Activated gamma-delta T cell treated with anti-CD3 and anti-CD28 coated beads, Interleukin-2, amount 50 U/mL, for 16 hours (primary cell): ENCODE results near the gene GJA4.
"Not testable (repeated sequence)": the region's sequence is repeated elsewhere in the genome, so short reads cannot be mapped to it uniquely, and the experiment has no call there.

Source experiments
- DNase-seq: peaks from one replicate; pipeline ENCODE4 v3.0.0-alpha.2; 2020; ENCODE audit warnings: low read depth

Gene GJA4

DNA sequence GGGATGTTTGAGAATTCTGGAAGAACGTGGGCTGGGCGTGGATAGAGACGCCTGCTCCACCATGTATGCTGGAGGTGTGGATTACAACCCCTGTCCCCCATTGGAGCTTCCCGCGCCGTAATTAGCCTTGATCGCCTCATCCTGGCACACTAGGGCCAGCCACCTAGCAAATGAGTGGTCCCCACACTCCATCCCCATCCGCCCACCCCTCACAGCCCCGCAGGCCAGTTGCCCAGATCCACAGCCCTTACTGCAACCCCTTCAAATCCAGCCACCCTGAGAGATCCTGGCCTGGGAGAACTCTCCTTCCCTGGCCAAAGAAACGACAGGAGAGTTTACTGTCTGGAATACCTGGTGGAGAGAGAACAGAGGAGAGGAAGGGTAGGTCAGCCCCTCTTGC, 375 bp upstream of the GJA4 start:
- DNase-seq, result no peak

DNA sequence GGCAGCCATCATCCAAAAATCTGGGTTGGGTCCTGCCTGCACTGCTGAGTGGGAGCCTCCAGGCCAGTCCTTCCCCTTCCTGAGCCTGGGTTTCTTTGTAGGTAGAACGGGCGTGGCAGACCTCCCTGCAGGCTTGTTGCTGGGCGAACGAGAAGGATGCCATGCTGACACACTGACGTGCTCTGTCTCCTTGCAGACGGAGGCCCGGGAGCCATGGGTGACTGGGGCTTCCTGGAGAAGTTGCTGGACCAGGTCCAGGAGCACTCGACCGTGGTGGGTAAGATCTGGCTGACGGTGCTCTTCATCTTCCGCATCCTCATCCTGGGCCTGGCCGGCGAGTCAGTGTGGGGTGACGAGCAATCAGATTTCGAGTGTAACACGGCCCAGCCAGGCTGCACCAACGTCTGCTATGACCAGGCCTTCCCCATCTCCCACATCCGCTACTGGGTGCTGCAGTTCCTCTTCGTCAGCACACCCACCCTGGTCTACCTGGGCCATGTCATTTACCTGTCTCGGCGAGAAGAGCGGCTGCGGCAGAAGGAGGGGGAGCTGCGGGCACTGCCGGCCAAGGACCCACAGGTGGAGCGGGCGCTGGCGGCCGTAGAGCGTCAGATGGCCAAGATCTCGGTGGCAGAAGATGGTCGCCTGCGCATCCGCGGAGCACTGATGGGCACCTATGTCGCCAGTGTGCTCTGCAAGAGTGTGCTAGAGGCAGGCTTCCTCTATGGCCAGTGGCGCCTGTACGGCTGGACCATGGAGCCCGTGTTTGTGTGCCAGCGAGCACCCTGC, 1.4 kb downstream of the GJA4 start:
- no peak for DNase-seq

DNA sequence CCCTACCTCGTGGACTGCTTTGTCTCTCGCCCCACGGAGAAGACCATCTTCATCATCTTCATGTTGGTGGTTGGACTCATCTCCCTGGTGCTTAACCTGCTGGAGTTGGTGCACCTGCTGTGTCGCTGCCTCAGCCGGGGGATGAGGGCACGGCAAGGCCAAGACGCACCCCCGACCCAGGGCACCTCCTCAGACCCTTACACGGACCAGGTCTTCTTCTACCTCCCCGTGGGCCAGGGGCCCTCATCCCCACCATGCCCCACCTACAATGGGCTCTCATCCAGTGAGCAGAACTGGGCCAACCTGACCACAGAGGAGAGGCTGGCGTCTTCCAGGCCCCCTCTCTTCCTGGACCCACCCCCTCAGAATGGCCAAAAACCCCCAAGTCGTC, 2.0 kb downstream of the GJA4 start:
- DNase-seq, result no peak

DNA sequence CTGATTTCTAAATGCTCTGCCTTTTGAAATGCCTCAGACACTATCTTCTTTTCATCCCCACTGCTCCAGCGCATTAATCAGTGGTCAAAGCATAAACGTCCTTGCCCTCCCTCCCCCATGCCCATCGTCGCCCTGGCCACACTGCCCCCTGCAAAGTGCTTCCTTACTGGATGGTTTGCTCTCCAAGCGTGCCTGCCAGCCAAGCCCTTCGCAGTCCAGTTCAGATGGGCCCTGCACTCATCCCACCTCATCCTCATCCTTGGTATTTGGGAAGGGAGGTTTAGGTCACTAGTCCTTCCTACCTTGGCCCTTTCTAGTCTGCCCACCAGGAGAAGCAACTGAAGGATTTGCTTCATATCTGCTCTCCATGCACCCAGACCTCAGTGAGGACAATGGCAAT, 3.1 kb downstream of the GJA4 start:
- DNase-seq, result no peak

DNA sequence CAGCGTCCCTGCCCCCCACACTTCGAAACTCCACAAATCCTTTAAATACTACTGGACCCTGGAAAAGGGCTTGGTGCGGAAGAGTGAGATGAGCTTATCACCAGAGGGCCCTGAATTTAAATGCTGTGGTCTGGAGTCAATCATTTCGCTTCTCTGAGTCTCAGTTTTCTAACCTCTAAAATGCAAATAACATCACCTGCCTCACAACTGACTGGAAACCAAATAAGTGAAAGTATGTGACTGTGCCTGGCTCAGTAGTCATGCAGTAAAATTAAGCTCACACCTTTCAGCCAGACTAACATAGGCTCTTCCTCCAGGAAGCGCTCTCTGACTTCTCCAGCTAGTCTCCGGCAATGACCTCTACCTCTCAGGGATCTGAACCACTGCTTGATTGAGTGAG, 4.2 kb downstream of the GJA4 start:
- no peak for DNase-seq

DNA sequence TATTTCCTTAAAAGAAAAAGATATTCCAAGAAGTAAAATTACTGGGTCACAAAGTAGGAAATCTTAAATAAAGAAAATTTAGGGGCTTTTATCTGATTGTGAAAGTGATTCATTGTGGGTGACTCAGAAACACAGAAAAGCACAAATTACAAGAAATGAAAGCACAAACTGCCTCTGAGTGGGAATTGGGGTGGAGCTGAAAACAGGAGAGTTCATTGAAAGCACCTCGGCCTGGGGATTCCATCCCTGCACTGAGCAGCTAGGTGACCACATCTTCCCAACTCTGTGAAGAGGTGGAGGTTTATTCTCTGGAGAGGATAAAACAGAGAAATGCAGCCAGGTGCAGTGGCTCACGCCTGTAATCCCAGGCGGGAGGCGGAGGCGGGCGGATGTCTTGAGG, 7.4 kb downstream of the GJA4 start:
- DNase-seq, result no peak

DNA sequence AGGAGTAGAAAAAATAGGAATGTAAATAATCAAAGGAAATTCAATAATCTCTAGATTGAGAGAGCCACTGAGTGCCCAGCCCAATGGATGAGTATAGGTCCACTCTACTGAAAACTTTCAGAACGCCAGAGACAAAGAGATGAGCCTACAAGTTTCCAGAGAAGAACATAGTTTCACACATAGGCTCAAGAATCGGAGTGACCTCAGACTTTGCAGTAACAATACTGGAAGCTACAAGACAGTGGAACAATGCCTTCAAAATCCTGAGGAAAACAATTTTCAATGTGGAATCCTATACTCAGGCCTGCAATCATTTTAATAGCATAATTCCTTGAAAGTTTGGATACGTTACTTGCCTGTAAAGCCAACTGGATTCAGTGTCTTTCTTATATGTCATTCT, 11.0 kb downstream of the GJA4 start:
- no peak for DNase-seq

DNA sequence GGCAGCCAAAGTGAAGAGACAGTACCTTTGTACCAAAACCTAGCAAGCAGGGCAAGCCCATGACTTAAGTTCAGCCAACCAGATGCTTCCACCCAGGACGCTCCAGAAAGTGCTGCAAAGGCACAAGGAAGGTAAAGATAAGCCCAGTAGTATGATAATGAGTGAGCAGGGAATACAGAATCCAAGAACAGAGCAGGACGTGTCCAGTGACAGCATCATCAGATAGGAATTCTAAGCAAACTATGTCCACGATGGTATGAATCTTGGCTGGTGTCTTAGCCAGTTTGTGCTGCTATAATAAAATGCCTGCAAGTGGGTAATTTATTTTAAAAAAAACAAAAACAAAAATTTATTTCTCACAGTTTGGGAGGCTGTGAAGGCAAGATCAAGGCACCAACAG, 13.6 kb downstream of the GJA4 start:
- DNase-seq, result no peak

DNA sequence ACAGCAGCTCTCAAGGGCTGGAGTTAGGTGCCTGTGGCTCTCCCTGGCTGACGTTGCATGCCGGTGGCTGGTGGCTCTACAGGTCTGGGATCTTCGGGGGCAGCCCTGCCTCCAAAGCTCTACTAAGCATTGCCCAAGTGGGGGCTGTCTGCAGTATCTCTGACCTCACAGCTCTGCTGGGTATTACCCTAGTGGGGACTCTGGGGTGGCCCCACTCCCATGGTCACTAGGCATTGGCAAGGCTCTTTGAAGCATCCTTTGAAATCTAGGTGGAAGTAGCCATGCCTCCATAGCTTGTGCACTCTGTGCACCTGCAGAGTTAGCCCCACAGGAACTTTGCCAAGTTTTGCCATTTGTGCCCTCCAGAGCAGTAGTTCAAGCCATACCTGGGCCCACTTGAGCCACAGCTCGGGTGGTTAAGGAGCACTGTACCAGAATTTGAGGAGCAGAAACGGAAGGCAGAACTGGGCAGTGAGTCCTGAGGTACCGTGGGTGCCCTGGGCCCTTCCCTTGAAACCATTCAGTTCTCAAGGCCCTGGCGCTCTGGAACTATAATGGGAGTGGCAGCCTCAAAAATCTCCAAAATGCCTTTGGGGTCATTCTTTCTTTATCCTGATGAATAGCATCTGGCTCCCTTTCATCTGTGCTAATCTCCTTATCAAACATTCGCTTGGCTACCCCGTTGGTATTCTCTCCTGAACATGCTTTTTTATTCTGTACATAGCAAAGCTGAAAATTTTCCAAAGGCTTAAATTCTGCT, 15.4 kb downstream of the GJA4 start:
- no peak for DNase-seq

DNA sequence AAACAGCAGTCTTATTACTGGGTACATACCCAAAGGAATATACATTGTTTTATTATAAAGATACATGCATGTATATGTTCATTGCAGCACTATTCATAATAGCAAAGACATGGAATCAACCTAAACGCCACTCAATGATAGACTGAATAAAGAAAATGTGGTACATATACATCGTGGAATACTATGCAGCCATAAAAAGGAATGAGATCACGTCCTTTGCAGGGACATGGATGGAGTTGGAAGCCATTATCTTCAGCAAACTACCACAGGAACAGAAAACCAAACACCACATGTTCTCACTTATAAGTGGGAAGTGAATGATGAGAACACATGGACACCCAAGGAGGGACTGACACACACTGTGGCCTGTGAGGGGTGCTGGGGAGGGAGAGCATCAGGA, 18.0 kb downstream of the GJA4 start:
- not testable (repeated sequence) for DNase-seq

DNA sequence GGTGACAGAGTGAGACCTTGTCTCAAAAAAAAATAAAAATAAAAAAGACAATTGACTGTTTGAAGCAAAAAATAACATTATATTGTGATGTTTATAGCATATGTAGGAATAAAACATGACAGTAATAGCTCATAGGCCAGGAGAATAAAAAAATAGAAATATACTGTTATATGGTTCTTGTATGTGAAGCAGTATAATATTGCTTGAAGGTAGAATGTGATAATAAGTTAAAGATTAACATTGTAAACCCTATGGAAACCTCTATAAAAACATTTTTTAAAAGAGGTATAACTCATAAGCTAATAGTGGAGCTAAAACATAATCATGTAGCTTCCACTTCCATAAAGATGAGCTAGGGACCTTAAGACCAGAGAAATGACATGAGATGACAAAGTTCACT, 23.5 kb downstream of the GJA4 start:
- DNase-seq, result no peak

DNA sequence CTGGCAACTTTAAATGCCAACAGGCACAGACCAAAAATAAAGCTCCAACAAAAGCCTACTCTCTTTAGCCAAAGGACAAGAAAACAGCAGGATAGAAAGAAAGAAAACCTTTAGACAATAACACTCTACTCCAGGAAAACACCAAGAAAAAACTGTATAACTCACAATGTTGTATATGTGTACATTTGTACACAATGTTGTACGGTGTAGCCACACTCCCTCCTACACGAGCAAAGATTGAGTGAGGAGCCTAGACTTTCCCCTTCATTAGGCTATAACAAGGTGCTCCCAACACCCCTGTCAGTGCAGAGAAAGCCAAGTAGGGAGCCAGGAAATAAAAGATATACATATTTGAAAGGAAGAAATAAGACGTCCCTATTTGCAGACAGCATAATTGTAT, 24.0 kb downstream of the GJA4 start:
- DNase-seq, result no peak

DNA sequence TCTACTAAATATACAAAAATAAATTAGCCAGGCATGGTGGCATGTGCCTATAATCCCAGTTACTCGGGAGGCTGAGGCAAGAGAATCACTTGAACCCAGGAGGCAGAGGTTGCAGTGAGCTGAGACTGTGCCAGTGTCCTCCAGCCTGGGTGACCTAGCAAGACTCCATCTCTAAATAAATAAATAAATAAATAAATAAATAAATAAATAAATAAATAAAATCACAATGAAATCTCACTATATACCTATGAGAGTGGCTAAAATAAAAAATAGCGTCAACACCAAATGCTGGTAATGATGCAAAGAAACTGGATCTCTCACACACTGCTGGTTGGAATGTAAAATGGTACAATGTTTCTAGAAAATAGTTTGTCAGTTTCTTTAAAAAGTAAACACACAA, 26.1 kb downstream of the GJA4 start:
- not testable (repeated sequence) for DNase-seq

DNA sequence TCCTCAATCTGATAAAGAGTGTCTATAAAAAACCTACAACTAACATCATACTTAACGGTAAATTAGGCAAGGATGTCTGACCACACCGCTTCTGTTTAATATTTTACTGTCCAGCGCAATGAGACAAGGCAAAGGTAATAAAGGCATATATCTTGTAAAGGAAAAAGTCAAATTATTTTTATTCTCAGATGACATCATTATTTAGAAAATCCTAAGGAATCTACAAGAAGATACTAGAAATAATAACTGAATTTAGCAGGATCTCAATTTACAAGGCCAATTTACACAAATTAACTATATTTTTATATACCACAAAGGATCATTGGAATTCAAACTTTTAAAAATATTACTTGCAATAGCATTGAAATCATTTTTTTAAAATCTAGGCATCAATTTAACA, 29.4 kb downstream of the GJA4 start:
- no peak for DNase-seq

DNA sequence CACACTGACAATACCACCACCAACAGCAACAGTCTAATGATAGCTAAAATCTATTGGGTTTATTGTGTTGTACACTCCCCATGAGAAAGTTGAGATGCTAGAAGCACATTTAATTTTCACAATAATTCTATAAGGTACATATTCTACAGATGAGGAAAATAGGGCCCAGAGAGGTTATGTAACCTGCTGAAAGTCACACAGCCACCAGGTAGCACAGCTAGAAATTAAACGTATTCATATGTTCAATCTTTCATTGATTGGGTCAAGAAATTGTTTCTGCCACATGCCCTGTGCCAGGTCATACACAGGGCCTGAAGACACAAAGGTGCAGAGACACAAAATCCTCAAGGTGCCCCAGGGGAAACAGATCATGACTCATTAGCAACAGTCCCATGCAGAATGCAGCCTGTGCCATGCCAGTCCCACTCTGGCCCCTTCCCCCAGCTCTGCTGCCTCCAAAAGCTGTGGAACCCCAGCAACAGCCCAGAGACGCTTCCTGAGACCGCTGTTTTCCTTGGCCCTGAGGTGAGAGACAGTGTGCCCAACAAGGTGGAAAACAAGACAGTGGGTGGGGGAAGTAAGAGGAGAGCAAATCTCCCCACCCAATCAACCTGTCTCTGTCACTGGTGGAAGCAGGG, 32.1 kb downstream of the GJA4 start:
- no peak for DNase-seq

DNA sequence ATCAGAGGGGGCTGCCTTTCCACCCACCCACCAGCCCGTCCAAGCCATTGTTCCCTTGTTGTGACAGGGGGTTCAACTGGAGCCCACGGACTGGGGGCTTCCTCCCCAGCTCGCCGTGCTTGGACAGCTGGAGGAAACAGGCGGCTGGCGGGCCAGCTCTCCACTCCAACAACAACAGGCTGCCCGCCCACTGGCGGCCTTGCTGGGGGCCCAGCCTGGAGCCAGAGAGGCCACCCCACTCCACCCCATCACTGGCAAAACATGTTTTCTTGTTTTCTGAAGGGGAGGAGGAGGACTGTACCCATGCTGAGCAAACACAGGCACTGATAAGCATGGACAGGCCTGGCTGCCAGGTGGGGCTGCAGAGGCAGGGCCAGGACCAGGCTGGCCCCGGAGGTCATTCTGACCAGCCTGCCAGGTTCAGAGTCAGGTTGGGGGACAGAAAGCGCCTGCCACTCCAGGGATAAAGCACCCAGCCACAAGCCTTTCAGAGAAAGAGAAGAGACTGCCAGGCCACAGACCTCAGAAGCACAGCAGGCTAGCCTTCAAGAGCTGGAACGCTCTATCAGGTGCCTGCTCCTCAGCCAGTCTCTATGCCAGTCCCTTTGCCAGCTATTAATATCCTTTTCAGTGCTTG, 32.8 kb downstream of the GJA4 start:
- DNase-seq, result no peak

DNA sequence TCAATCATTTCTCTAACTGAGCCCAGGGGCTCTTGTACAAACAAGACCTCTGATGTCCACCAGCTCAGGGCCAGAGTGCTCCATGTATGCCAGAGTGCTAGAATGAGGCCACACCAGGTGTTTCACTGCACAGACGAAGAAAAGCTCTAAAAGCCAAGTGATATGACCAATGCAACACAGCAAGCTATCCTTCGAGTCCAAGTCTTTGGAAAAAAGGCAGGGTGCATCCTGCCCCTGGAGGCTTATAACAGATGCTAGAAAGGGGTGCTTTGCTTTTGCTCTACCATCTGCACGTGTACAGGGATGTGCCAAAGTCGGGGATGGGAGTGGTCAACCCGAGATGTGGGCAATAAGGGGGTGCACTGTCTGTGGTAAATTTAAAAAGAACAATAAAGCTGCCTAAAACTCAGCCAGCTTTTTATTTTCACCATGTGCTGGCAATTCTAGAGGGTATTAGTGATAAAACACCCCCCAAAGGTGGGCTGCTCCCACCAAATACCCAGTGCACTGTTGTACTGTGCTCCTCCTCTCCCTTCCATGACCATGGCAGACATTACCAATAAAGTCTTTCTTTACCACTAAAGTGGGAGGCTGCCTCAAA, 34.6 kb downstream of the GJA4 start:
- no peak for DNase-seq

DNA sequence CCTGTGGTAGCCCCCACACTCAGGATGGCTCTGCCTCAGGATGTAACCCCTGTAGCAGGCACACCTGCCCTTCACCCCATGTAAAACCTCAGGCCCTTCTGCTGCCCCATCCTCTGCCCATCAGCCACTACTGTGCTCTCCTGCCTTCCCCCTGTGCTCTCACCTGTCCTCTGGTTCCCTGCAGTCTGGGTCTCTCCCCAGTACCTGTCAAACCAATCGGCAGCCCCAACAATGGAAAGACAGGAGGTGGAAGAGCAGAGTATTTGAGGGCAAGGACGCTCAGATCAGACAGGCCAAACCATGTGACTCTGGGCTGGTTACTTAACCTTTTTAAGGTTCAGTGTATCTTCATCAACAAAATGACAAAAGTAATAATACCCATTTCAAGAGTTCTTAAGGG, 35.8 kb downstream of the GJA4 start:
- no peak for DNase-seq

DNA sequence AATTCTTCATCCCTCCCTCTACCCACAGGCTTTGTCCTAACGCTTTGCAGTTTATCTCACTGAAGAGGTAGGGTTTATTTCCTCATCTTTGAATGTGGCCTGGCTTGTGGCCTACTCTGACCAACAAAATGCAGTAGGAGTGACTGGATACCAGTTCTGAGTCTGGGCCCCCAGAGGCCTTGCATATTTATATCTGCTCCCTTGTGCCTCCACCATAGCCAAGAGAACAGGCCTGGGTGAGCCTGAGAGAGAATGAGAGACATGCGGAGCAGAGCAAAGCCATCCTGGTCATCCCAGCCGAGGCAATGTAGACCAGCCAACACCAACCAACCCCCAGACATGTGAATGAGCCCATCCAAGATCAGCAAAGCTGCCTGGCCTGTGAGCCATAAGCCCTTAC, 36.5 kb downstream of the GJA4 start:
- no peak for DNase-seq

DNA sequence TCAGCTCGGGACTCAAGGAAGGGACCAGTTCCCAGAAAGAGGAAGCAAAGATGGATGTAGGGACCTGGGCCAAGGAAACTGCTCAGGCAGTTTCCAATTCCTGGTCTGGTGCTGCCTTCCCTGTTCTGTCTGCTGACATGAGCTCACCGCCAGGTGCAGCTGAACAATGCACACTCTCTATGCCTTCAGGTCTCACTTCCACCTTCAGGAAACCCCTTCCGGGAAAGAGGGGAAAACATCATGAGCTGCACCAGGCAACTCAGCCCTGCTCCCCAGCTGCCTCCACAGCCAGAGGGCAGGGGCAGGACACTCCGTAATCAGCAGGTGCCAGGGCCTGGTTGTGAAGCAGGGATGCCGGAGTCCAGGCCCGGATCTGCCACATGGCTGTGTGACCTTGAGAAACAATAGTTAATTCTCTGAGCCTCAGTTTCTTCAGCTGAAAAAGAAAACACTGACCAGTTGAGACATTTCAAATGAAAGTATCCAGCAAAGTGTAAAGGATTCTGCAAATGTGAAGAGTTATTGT, 39.0 kb downstream of the GJA4 start:
- no peak for DNase-seq

DNA sequence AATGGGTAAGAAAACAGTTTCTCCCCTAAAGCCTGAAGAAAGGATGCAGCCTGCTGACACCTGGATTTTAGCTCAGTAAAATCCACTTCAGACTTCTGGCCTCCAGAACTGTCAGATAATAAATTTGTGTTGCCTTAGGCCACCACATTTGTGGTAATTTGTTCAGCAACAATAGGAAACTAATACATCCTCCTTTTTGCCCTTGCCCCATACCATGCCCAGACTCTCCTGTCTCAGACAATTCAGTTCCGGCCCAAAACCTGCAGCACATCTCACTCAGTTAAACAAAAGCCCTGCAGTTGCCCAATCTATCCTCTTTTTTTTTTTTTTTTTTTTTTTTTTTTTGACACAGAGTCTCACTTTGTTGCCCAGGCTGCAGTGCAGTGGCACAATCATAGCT, 40.9 kb downstream of the GJA4 start:
- no peak for DNase-seq
